A172 (cell line): Measurements from ENCODE around the gene GPC5. TPM values are rescaled to one million over a fixed set of nuclear protein-coding genes. Genes with fewer than 3 reads are reported as not detected.
"Not testable (repeated sequence)": the region's sequence is repeated elsewhere in the genome, so short reads cannot be mapped to it uniquely, and the experiment has no call there.

Experiments
- DNase-seq: peaks from one replicate; pipeline ENCODE4 v3.0.0-alpha.2; 2015; ENCODE audit warnings: low spot score
- total RNA-seq: library from RNA; depleted of rRNA; stranded (reverse); fragments of >200 nt; shearing (Covaris generic); gene quantifications from 2 replicates; pipeline ENCODE4 v1.2.3, GENCODE V29; 2014

Gene GPC5
- total RNA-seq, 1 experiment from 2014 or later = not detected

DNA sequence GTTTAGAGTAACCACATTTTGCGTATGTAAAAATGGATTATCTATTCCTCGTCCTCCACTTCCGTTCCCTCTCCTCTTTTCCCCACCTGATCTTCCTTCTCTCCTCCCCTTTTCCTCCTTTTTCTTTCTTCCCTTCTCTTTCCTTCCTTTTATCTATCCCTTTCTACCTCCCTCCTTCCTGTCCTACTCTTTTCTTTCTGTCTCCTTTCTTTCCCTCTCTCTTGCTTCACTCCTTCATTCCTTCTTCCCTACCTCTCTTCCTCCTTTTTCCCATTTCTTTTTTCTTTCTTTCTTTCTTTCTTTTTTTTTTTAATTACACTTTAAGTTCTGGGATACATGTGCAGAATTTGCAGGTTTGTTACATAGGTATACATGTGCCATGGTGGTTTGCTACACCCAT lies 1139.7 kb downstream of the GPC5 start:
- DNase-seq = no peak

DNA sequence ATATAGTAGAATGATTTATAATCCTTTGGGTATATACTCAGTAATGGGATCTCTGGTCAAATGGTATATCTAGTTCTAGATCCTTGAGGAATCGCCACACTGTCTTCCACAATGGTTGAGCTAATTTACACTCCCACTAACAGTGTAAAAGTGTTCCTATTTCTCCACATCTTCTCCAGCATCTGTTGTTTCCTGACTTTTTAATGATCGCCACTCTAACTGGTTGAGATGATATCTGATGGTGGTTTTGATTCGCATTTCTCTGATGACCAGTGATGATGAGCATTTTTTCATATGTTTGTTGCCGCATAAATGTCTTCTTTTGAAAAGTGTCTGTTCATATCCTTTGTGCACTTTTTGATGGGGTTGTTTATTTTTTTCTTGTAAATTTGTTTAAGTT lies 1140.7 kb downstream of the GPC5 start:
- not testable (repeated sequence) for DNase-seq

- peak; percentile 29 for DNase-seq
Measured at GRCh38 chr13:92547266-92547665, 1148.8 kb downstream of the GPC5 start.

DNA sequence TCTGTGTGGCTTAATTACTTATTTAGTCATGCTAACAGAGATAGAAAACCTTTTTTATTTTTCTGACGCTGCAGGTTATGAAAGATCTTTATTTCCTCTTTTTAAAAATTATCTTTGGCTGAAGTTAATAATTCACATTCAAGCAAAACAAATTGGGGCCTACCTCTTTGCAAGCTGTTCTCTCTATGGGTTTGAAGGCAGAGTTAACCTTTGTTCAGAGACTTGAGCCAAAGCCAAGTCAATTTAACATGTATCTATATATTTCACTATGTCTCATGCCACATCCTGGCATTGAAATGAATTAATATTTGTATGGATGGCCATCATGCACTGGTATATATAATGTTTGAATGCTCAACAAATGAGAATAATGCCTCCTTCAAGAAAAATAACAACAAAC lies 1150.9 kb downstream of the GPC5 start:
- DNase-seq = no peak

DNA sequence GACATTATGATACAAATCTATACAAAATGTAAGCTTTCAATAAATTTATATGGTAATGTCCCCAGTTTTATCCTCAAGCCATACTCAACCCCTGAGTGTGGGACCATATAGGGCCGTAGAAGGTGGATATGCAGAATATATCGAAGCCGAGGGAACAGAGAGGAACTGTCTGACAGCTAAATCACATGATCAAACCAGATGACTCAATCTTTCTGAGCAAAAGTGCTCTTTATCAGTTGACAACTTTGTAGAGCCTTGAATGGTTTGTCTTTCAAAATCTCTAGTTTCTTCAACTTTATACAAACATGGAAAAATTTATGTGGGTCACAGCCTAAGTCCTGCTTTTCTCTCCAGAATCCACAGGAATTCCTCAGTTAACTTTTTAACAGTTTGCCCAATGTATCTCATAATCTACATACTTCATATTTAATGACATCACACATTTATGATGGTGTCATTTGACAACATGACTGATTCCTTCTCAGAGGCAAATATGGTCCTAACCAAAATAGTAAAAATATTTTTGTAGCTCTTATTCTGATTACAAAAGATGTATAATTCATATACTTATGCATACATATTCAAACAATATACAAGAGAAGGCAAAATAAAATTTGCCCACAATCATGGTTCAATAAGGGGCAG lies 1155.2 kb downstream of the GPC5 start:
- DNase-seq = no peak

DNA sequence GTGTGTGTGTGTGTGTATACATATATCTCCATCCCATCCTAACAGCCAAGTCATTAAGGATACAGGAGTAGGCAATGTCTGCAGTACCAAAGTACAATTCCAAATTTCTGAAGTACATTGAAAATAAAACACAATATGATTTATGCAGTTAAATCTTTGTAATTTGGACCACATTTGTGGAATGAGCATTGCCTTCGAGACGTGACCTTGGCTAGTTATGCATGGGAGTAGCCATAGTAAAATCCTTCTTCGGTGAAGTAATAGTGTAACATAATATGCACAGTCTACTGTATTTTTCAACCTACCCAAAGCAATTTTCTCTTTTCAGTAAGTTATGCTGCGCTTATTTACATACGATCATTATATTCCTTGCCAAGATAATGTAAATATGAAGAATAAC lies 1162.5 kb downstream of the GPC5 start:
- no peak for DNase-seq

DNA sequence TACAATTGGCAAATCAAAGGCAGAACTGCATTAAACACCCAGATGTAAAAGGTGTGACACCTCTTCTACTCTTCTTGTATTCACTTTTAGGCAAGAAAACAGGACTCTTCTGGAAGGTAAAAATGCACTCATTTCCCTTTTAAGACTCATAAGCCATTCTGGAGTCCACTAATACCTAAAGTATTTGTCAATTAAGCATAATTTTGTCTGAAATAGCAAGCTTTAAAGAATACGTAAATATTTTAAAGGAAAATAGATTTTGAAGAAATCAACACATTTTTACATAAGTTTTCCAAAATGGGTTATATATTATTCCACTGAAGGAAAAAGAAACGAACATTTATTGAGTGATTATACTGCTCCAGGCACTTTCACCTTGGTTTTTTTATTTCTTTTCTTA lies 1166.5 kb downstream of the GPC5 start:
- no peak for DNase-seq

DNA sequence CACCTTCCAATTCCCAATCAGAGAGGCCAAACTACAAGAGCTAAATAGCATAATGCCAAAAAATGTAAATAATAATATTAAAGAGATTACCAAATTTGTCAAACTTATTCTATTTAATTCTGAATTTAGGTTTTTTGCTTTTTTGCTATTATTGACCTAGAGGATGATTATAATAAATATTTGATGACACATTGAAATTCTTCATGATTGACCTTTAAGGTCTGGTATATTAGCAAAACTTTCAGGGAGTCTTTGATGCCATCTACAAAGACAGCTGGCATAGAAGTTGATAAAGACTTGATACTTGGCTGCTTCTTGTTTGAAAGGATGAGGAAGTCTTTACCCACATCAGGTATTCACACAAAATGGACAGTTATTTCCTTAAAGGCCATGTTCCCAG lies 1168.3 kb downstream of the GPC5 start:
- DNase-seq = no peak

DNA sequence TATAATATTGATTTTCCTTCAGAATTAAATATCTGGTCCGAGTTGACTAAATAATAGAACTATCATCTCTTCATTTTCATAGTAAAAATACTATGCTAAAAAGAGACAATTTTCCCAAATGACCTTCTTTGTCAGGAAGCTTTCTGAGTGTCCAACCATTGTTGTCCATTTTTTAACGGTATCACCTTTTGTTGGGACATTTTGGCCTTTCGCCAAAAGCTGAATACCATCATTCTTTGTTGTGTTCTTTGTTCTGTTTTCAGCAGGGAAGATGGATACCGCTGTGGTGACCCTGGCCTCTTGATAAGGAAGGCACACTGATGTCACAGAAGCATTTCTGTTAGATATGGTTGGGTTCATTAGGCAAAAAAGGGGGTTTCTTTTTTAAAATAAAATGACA lies 1173.8 kb downstream of the GPC5 start:
- no peak for DNase-seq

DNA sequence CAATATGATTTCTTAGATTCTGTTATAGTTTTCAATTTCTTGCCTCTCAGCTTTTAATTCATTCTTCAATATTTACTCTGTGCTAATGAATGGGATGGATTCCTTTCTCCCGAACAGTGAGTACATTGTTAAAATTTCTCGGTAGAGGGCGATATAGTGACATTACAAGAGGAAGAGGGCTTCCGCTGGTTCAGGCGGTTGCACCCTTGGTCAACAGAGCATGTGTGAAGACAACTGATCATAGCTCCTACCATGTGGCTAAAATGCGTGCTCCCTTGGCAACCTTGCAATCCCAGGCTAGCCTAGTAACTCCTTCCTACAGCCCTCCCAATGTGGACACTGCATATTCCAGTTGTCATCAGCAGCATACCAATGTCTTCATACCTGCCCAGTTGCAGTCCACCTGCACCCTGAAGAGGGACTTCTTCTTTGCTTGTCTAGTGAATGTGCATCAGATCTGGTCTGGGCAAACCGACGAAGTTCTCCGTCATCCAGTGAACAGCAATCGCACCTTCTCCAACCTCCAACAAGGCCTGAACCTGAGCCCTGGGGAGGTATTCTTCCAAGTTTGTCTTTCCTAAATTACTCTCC lies 1175.1 kb downstream of the GPC5 start:
- DNase-seq = peak; percentile 16

DNA sequence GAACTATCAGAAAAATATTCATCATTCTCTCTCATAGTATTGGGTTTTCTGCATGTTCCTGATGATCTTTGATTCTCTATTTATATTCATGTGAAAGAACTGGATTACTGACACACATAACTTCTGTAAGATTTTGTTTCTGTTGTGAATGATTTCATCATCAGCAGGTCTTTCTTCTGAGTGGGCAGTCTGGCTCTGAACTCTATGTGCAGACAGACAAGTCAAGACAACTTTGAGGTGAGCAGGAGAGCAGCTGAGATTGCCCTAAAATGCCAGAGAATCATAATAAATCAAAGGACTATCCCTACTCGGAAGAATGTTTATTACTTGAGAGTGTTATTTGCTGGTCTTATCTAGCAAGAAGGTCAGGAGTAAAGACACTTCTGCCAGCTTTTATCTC lies 1176.1 kb downstream of the GPC5 start:
- no peak for DNase-seq

DNA sequence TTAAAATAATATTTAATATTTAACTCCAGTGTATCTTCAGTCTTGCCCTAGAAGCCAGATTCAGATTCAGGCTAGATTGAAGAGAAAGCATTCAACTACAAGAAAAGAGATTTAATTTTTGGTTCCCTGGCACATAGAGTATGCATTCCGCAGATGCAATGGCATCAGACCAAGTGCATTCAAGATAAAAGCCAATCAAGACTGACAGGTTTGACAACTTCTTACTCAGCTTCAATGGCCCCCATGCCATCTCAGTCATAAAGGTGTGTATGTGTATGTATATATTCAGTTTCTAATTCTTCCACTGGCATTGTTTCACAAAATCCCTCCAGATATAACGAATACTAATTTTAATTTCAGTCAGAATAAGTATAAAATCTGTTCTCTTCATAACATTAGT lies 1177.4 kb downstream of the GPC5 start:
- no peak for DNase-seq

DNA sequence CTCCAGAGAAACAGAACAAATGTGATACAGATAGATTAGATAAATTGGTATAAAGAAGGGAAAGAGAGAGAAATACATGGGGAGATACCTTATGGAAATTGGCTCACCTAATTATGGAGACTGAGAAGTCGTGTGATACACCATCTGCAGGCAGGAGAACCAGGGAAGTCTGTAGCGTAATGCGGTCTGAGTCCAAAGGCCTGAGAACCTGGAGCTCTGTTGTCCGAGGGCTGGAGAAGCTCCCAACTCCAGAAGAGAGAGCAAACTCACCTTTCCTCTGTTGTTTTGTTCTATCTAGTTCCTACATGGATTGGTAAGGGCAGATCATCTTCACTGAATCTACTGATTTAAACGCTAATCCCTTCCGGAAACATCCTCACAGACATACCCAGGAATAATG lies 1179.9 kb downstream of the GPC5 start:
- no peak for DNase-seq

DNA sequence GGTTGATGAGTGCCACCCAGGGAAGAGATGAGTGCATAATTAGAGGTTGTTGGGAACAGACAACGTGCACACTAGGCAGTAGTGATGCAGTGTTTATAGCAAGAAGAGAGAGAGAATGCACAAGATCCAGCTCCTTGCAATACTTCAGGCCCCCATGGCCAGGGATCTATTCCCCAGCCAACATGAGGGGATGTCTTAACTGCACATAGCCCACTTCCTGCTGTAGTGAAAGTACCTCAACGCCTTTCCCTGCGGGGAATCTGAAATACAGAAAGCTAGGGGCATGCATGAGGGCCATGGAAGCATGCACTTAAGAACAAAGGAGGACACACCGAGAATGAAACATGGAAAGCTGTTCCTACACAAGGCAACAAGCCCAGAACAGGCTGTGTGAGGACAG lies 1191.5 kb downstream of the GPC5 start:
- no peak for DNase-seq

- peak; percentile 39 for DNase-seq
Measured at GRCh38 chr13:92590503-92590908, 1192.1 kb downstream of the GPC5 start.

DNA sequence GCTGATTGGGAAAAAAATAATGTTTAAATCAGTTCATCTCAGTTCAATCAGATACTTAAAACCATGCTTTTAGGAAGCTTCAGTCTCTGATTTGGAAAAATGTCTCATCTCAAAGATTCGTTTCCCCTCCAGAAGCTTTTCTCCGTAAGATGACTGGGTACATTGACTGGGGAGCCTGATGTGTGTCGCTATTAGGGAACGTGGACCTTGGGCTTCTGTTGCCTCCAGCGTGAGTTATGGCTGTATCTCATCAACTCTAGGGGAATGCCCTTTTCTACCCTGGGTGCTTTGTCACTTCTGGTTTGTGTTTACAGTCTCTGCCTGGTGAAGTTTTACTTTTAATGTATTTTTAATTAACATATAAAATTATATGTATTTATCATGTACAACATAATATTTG lies 1192.7 kb downstream of the GPC5 start:
- no peak for DNase-seq

DNA sequence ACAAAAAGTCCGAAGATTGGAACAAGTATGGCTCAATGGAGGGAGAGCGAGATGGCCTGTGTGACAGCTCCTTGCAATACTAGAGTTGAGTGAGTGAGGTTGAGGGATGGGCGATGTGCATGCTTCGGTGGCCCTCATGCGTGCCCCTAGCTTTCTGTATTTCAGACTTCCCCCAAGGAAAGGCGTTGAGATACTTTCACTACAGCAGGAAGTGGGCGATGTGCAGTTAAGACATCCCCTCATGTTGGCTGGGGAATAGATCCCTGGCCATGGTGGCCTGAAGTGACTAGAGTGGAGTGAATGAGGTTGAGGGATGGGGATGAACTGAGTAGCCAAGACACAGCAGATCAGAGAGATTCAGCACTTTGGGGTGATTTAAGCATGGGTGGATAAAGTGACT lies 1194.3 kb downstream of the GPC5 start:
- DNase-seq = no peak

GRCh38 chr13:92602560-92602959 lies 1204.1 kb downstream of the GPC5 start:
- no peak for DNase-seq

- DNase-seq = no peak
Measured at GRCh38 chr13:92609376-92609775, 1211.0 kb downstream of the GPC5 start.

- DNase-seq = no peak
Measured at GRCh38 chr13:92612892-92613291, 1214.5 kb downstream of the GPC5 start.

- DNase-seq = no peak
Measured at GRCh38 chr13:92613921-92614320, 1215.5 kb downstream of the GPC5 start.

DNA sequence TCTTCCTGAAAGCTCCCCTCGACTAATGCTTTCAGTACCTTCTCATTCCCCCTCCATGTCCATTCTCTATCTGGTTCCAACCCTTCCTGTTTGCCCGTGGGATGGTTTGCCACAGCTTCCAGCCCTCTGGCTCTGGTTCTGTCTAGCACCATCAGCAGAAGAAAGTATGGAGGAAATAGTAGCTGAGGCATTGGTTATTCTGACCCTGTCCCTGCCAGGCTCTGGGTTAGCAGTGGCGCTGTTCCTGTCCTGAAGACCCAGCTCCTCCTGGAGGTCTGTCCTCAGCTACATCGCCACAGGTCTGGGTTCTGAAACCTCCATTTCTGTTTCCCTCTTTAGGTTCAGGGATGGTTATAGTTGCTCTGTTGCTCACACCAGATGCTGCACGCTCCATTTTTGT lies 1223.6 kb downstream of the GPC5 start:
- no peak for DNase-seq

DNA sequence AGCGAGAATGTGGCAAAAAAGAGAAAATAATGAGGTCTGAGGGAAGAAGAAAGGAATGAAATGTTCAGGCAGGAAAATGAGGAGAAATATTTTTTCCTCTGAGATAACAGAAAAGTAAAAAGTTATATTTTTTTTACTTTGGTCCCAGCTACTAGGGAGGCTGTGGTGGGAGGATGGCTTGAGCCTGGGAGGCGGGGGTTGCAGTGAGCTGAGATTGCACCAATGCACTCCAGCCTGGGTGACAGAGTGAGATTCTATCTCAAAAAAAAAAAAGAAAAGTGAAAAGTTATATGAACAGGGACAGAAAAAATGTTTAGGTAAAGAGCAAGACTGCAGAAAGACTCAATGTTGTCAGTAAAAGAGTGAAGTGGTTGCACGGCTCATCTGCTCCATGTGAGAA lies 1224.5 kb downstream of the GPC5 start:
- no peak for DNase-seq

DNA sequence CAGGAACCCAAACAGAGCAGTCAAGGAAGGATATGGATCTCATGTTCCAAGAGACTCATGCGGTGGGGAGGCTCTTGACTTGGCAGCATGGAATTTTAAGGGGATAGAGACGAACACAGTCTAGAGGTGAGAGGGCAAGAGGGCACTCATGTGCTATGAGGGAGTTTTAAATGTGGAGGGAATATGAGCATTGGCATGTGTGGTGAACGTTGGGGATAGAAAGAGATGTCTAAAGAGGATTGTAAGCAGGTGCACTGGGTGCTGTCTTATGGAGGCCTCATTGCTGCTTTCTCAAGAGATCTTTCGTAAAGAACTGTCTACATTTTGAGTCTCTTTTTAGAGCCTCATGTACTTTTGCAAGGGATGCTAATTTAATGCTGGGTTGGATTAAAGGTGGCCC lies 1227.9 kb downstream of the GPC5 start:
- no peak for DNase-seq
